ENCODE data around the gene VPS8.
"Not testable (repeated sequence)": the region's sequence is repeated elsewhere in the genome, so short reads cannot be mapped to it uniquely, and the experiment has no call there.

The VPS8 gene

GRCh38 chr3:184899953-184900595 lies 88.1 kb downstream of the VPS8 start:
- no peak for DNase-seq (ENCODE audit: low read depth in 1 of 2, low spot score in 1 of 2)
- in situ Hi-C loops (cut with HindIII; ENCODE audit: low pct_unique_long_range_greater_than_20kb, low sequenced_read_pairs): no loop called here
- no peak for TF ChIP-seq JUND (IDR thresholded peaks at IDR 0.05; ENCODE audit: low read depth)

GRCh38 chr3:184907031-184907430 lies 95.1 kb downstream of the VPS8 start:
- DNase-seq (ENCODE audit: low read depth in 1 of 2, low spot score in 1 of 2); in situ Hi-C loops (cut with HindIII; ENCODE audit: low pct_unique_long_range_greater_than_20kb, low sequenced_read_pairs): not testable (repeated sequence)

GRCh38 chr3:184907681-184908649 lies 96.0 kb downstream of the VPS8 start:
- TF ChIP-seq JUND (IDR thresholded peaks at IDR 0.05; ENCODE audit: low read depth): no peak
- in situ Hi-C loops (cut with HindIII; ENCODE audit: low pct_unique_long_range_greater_than_20kb, low sequenced_read_pairs): no loop called here
- no peak for DNase-seq (ENCODE audit: low read depth in 1 of 2, low spot score in 1 of 2)

GRCh38 chr3:184908859-184909258 lies 96.9 kb downstream of the VPS8 start:
- DNase-seq (ENCODE audit: low read depth in 1 of 2, low spot score in 1 of 2): no peak
- in situ Hi-C loops (cut with HindIII; ENCODE audit: low pct_unique_long_range_greater_than_20kb, low sequenced_read_pairs): no loop called here
- no peak for TF ChIP-seq JUND (IDR thresholded peaks at IDR 0.05; ENCODE audit: low read depth)

GRCh38 chr3:184910664-184911063 lies 98.7 kb downstream of the VPS8 start:
- in situ Hi-C loops (cut with HindIII; ENCODE audit: low pct_unique_long_range_greater_than_20kb, low sequenced_read_pairs): no loop called here
- no peak for TF ChIP-seq JUND (IDR thresholded peaks at IDR 0.05; ENCODE audit: low read depth)
- DNase-seq (ENCODE audit: low read depth in 1 of 2, low spot score in 1 of 2): no peak

- DNase-seq (ENCODE audit: low read depth in 1 of 2, low spot score in 1 of 2): no peak
- TF ChIP-seq JUND (IDR thresholded peaks at IDR 0.05; ENCODE audit: low read depth): no peak
- in situ Hi-C loops (cut with HindIII; ENCODE audit: low pct_unique_long_range_greater_than_20kb, low sequenced_read_pairs): no loop called here
Observed at GRCh38 chr3:184911570-184911969, 99.6 kb downstream of the VPS8 start.

- in situ Hi-C loops (cut with HindIII; ENCODE audit: low pct_unique_long_range_greater_than_20kb, low sequenced_read_pairs): no loop called here
- no peak for TF ChIP-seq JUND (IDR thresholded peaks at IDR 0.05; ENCODE audit: low read depth)
- no peak for DNase-seq (ENCODE audit: low read depth in 1 of 2, low spot score in 1 of 2)
Observed at GRCh38 chr3:184912163-184912562, 100.2 kb downstream of the VPS8 start.

- TF ChIP-seq JUND (IDR thresholded peaks at IDR 0.05; ENCODE audit: low read depth): no peak
- no peak for DNase-seq (ENCODE audit: low read depth in 1 of 2, low spot score in 1 of 2)
- in situ Hi-C loops (cut with HindIII; ENCODE audit: low pct_unique_long_range_greater_than_20kb, low sequenced_read_pairs): no loop called here
Observed at GRCh38 chr3:184914628-184915027, 102.7 kb downstream of the VPS8 start.

- DNase-seq (ENCODE audit: low read depth in 1 of 2, low spot score in 1 of 2): no peak
- in situ Hi-C loops (cut with HindIII; ENCODE audit: low pct_unique_long_range_greater_than_20kb, low sequenced_read_pairs): no loop called here
- no peak for TF ChIP-seq JUND (IDR thresholded peaks at IDR 0.05; ENCODE audit: low read depth)
Observed at GRCh38 chr3:184918750-184919149, 106.8 kb downstream of the VPS8 start.

- no peak for TF ChIP-seq JUND (IDR thresholded peaks at IDR 0.05; ENCODE audit: low read depth)
- DNase-seq (ENCODE audit: low read depth in 1 of 2, low spot score in 1 of 2): no peak
- in situ Hi-C loops (cut with HindIII; ENCODE audit: low pct_unique_long_range_greater_than_20kb, low sequenced_read_pairs): no loop called here
Observed at GRCh38 chr3:184919651-184920050, 107.7 kb downstream of the VPS8 start.

GRCh38 chr3:184924547-184924946 lies 112.6 kb downstream of the VPS8 start:
- DNase-seq (ENCODE audit: low read depth in 1 of 2, low spot score in 1 of 2): no peak
- in situ Hi-C loops (cut with HindIII; ENCODE audit: low pct_unique_long_range_greater_than_20kb, low sequenced_read_pairs): no loop called here
- TF ChIP-seq JUND (IDR thresholded peaks at IDR 0.05; ENCODE audit: low read depth): no peak

GRCh38 chr3:184927796-184928315 lies 115.9 kb downstream of the VPS8 start:
- no peak for DNase-seq (ENCODE audit: low read depth in 1 of 2, low spot score in 1 of 2)
- TF ChIP-seq JUND (IDR thresholded peaks at IDR 0.05; ENCODE audit: low read depth): no peak
- in situ Hi-C loops (cut with HindIII; ENCODE audit: low pct_unique_long_range_greater_than_20kb, low sequenced_read_pairs): no loop called here

- DNase-seq (ENCODE audit: low read depth in 1 of 2, low spot score in 1 of 2): no peak
- TF ChIP-seq JUND (IDR thresholded peaks at IDR 0.05; ENCODE audit: low read depth): no peak
- in situ Hi-C loops (cut with HindIII; ENCODE audit: low pct_unique_long_range_greater_than_20kb, low sequenced_read_pairs): no loop called here
Observed at GRCh38 chr3:184932777-184933176, 120.8 kb downstream of the VPS8 start.
